Measurements from ENCODE around the gene CCDC144A.
A peak's percentile ranks its signal among the peaks of the same experiment; 100 is the strongest.
"Not testable (repeated sequence)": the region's sequence is repeated elsewhere in the genome, so short reads cannot be mapped to it uniquely, and the experiment has no call there.

CCDC144A gene, protein sequence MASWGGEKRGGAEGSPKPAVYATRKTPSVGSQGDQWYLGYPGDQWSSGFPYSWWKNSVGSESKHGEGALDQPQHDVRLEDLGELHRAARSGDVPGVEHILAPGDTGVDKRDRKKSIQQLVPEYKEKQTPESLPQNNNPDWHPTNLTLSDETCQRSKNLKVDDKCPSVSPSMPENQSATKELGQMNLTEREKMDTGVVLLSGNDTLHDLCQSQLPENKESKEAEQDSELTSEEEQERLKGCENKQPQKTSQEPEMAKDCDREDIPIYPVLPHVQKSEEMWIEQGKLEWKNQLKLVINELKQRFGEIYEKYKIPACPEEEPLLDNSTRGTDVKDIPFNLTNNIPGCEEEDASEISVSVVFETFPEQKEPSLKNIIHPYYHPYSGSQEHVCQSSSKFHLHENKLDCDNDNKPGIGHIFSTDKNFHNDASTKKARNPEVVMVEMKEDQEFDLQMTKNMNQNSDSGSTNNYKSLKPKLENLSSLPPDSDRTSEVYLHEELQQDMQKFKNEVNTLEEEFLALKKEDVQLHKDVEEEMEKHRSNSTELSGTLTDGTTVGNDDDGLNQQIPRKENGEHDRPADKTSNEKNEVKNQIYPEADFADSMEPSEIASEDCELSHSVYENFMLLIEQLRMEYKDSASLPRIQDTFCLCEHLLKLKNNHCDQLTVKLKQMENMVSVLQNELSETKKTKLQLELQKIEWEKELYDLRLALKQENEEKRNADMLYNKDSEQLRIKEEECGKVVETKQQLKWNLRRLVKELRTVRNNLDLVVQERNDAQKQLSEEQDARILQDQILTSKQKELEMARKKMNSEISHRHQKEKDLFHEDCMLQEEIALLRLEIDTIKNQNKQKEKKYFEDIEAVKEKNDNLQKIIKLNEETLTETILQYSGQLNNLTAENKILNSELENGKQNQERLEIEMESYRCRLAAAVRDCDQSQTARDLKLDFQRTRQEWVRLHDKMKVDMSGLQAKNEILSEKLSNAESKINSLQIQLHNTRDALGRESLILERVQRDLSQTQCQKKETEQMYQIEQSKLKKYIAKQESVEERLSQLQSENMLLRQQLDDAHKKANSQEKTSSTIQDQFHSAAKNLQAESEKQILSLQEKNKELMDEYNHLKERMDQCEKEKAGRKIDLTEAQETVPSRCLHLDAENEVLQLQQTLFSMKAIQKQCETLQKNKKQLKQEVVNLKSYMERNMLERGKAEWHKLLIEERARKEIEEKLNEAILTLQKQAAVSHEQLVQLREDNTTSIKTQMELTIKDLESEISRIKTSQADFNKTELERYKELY (N-terminal part only)

DNA sequence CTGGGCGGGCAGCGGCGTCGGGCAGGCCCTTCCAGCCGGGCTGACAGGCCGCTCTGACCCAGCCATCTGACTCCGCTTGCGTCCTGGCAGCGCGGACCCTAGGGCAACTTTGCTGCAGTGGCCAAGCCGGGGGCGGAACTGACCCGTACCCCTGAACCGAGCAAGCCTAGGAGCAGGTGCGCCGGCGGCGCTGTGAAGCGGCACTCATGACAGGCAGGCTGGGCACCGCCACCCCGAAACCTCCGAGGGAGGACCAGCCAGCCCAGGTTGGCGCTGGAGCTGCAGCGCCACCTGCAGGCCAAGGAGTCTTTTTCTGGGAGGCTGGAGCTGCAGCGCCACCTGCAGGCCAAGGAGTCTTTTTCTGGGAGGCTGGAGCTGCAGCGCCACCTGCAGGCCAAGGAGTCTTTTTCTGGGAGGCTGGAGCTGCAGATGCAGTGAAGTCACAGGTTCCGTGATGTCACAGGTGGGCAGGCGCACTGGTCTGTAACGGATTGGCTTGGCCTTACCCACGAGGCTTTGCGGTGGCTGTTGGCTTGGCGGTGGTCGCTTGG lies at the start of gene CCDC144A:
Gene CCDC144A (plus strand): TSS at position 511 of the 551 bp plus-strand sequence. CDS start 160 bp downstream, outside the sequence.
- peak; percentile 37 for DNase-seq

DNA sequence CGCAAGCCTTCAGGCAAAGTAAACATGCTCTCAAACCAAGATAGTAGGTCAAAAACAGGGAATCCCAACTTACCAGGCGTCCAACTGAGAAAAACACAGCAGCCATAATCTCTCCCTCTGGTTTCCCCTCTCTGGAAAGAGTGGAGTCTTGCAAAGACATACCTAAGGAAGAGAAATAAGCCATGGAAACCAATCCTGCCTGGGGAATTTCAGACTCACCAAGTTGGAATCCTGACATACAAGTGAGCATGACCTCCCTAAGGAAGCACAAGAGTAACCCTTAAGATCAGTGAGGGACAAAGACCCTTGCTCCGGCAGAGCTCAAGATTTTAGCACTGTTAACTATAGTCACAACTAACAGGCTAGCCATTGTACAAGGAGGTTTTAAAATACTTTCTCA lies 40.5 kb upstream of the CCDC144A start:
- no peak for DNase-seq

DNA sequence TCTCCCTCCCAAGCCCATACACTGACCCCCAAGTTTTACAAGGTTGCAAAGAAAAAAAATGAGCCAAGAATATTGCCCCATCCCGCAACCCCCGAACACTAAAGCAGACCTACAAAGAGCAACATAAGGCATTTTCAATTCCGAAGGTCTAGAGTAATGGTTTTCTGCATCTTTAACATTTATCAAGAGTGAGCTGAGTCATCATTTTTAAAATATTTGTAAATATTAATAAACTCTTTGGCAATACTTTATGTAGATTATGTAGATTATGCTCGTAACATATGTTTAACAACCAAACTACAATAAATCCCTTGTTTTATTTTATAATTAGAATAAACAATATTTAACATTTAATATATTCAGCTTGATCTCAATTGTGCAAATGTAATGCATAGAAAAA lies 37.8 kb upstream of the CCDC144A start:
- DNase-seq = no peak

DNA sequence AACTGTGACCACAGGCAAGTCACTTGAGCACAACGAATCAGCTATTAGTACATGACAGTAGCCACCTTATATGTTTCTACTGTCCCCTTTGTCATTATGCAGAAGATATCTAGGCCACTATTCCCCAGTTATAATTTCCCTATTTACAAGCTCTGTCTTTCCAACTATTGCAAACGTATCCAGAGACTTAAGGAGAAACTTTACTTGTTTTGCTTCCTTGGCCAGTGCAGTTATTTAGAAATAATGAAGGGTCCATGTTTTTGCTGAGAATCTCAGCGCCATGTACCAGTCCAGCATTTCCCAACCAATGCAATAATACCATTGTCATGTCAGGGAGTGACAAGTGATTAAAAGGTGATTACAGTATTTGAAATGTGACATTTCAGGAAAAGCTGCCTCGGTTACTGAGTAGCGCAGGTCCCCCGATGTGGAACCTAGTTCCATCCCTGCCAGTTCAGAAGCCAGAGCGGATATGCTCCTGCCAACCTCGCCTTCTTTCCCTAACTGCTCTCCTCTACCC lies 37.1 kb upstream of the CCDC144A start:
- DNase-seq = no peak

DNA sequence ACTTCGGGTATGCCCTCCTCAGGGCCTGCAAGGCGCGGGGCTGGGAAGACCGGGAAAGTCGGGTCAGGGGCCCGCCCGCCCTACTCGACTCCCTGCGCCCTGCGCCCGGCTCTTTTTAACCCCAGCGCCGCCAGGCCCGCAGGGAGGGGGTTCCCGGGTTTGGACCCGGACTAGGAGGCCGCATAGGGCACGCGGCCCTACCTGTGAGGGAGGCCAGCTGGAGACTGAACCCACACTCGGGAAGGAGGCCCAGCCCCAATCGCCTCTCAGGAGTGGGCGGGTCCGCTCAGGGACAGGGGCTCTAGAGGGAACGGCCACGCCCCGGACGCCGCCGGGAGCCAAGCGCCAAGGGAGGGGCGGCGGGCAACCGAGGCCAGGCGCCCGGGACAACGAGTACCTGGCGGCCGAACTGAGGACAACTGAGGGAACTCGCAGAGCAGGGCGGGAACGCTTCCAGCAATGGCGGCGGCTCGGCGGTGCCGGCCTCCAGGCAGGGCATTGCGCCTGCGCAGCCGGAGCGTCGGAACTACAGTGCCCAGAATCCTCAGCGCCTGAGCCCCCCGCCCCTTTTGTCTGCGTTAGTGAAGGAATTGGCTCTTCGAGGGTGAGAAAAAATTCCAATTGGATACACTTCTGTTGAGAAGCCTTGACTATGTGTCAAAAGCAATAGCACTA lies 36.5 kb upstream of the CCDC144A start, which contains the start of gene ZNF624:
Gene ZNF624 (minus strand): TSS at position 484 of the 675 bp plus-strand sequence.
- DNase-seq = peak; percentile 84

DNA sequence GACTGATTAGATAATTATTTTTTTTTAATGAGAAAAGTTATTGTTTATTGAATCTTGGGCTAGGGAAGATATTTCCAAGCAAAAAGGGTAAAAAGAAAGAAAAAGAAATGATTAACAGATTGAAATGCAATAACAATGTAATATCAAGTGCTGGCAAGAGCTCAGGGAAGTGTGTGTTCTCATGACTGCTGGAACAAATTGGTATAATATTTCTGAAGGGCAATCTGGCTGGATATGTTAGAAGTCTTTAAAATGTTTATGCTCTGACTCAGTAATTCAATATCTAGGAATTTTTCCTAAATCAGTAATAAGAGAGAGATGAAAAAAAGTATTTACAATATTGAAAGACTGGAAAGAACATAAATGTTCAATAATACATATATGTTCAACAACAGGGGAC lies 28.8 kb upstream of the CCDC144A start:
- DNase-seq = no peak

DNA sequence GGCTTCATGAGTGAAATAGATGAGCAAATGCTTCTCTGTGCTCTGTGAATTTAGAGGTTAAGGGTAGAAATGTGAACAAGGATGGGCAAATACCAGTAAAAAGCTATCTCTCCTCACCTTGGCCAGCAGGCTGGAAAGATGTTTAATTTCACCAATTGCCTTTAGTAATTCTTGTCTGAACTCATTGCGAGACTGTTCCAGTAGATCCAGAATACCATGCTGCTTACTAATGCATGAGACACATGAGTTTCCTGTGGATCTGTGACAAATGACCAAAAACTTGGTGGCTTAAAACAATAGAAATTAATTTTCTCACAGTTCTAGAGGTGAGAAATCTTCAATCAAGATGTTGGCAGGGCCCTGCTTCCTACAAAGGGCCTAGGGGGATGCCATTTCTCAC lies 27.1 kb upstream of the CCDC144A start:
- no peak for DNase-seq

DNA sequence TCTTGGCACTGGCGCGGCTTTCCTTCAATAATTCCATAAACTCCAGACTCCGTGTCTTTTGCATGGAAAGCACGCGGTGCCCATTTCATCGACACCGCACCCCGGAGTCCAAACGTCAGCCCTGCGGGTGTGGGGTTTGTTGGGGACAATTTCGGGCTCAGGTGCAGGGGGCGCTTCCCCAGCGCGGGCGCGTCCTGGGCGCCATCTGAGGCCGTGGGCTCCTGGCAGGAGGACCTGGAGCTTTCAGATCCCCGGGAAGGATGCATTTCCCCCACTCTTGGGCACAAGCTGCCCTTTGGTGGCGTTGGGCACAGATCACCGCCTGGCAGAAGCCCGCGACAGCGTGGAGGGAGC lies 23.5 kb upstream of the CCDC144A start:
- not testable (repeated sequence) for DNase-seq

DNA sequence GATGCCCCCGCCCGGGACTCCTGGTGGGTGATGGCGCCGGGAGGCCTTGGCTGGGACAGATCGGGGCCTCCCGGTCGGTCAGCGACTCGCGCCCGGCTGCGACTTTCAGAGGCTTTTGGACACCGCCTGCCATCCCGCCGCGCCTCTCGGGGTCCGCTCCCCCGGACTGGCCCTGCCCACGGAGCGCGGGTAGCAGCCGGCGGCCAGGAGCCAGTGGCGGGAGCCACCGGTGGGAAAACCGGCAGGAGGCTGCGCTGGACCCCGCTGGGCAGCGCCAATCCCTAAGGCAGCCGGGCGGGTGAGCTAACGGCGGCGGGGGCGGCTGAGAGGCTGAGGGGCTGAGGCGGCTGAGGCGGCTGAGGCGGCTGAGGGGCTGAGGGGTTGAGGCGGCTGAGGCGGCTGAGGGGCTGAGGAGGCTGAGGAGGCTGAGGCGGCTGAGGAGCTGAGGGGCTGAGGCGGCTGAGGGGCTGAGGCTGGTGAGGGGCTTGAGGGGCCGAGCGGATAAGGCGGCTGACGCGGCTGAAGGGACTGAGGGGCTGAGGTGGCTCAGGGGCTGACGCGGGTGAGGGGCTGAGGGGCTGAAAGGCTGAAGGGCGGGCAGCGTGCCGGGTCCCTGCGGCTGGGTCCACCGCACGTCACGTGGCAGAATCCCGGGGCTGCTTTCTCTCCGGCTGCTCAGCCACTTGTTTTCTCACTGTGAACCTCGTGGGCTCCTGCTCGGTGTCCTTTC lies 23.0 kb upstream of the CCDC144A start:
- DNase-seq = not testable (repeated sequence)

DNA sequence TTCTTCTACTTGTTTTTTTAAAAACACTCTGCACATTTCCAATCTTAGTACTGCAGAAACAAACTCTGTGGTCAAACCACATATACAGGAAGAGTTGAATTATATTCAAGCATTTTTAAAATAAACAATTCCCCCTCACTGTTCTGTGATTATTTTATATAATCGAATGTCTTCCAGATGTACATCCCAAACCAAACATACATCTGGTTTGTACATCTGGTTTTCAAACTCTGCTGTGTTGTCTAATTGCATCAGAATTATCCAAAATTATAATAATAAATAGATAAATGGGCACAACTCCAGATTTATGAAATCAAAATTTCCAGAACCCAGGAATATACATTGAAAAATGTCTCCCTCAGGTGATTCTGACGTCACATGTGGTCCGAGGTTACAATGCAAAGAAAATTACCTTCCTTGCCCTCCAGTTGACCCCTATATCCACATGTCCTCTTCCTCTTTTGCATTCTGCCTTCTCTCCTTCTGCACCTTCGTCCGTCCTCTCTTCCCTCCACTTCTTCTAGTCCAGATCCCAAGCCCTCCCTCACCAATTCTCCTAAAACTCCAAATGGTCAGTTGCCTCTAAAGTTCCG lies 13.3 kb upstream of the CCDC144A start:
- DNase-seq = no peak

DNA sequence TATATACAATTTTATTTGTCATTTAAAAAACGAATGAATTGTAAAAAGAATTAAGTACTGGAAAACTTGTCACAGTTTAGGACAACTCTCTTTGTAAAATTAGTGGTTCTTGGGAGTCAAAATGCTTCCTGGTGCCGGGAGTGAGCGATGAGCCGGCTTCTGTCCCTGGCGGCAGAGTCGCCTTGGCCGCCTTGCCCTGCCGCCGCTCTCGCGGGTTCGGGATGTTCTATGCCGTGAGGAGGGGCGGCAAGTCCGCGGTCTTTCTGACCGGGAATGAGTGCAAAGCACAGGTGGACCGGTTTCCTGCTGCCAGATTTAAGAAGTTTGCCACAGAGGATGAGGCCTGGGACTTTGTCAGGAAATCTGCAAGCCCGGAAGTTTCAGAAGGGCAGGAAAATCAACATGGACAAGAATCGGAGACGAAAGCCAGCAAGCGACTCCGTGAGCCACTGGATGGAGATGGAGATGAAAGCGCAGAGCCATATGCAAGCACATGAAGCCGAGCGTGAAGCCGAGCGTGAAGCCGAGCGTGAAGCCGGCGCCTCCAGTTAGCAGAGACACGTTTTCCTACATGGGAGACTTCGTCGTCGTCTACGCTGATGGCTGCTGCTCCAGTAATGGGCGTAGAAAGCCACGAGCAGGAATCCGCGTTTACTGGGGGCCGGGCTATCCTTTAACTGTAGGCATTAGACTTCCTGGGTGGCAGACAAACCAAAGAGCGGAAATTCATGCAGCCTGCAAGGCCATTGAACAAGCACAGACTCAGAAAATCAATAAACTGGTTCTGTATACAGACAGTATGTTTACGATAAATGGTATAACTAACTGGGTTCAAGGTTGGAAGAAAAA lies 6.5 kb upstream of the CCDC144A start:
- not testable (repeated sequence) for DNase-seq

DNA sequence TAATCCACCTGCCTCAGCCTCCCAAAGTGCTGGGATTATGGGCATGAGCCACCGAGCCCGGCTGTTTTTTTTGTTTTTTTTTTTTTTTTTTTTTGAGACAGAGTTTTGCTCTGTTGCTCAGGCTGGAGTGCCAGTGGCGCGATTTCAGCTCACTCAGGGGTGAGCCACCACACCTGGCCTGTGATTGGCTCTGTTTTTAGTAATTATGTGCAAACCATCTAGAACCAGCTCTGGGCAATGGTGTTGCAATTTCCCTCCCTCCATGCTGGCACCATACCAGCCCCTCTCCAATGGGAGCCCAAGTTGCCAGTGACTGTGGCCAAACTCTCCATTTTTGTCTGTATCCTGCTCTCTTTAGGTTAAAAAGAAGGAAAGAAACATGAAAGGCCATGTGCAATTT lies 4.0 kb upstream of the CCDC144A start:
- DNase-seq = not testable (repeated sequence)

DNA sequence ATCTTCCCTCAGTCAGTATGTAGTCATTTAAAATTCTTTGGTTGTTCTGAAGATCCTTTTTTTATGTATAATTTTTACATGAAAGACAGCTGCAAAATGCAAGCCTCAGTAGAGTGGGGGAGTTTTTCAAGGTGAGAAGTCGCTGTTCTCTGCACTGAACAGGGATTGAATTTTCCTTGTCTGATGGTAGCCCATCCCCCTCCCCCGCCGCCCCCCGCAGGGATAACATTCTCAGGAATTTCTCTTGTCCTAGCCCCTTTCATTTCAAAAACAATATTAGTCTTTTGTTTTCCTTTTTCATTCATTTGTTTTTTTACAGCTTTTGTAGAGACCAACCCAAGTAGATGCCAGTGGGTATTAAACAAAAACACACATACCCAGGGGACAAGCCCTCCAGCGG lies 2.9 kb upstream of the CCDC144A start:
- DNase-seq = not testable (repeated sequence)

DNA sequence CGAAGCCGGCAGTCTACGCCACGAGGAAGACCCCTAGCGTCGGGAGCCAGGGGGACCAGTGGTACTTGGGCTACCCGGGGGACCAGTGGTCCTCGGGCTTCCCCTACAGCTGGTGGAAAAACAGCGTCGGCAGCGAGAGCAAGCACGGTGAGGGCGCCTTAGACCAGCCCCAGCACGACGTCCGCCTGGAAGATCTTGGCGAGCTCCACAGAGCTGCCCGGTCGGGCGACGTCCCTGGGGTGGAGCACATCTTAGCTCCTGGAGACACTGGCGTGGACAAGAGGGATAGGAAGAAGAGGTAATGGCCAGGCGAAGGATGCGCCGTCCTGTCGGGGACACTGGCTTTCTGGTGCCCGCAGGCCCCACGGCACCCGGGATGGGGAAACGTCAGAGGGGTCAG lies 406 bp downstream of the CCDC144A start:
- not testable (repeated sequence) for DNase-seq

DNA sequence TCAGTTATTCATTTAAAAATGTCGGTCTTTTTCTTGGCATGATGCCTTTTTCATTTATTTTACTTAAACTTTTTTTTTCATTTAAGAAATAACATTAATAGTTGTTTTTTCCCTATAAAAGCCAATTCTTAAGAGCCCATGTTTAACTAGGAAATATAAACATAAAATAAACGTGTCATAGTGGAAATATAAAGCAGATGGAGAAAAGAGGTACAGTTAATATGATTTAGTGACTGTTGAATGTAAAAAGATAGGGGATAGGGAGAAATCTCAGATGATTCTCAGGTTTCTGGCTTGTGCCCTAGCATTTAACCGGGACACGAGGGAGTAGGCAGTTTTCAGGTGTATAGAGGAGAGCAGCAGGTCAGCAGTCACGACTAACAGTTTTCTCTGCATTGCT lies 7.6 kb downstream of the CCDC144A start:
- not testable (repeated sequence) for DNase-seq

DNA sequence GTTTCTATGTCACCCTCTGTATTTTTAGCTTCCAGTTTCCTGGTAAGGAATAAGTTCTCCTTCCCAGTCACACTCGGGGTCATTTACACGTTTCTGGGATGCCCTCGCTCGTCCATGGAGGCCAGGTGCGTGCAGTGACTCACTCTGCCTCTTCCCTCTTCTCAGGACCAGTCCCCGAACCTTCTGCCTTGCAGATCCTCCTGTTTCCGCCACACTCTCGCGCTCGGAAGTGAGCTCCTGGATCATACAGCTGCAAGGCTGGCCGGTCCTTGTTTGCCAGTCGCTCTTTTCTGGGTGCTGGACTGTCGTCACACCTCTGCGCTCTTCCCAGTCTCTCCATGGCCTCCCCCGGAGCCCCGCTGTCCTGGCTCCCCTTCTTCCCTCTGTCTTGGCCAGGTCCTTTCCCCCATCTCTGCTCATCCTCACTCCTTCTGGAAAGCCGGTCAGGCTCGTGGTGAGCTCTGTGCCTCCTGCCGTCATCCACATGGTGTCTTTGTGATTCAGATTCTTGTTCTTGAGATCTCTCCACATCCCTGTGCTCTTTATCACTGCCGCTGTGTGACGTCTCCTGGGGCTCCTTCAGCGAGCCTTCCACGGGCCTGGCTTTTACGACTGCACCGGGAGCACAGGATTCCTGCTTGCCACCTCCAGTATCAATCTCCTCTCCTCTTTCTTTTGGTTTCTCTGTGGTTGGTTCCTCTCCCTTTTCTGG lies 55.6 kb downstream of the CCDC144A start:
- not testable (repeated sequence) for DNase-seq

DNA sequence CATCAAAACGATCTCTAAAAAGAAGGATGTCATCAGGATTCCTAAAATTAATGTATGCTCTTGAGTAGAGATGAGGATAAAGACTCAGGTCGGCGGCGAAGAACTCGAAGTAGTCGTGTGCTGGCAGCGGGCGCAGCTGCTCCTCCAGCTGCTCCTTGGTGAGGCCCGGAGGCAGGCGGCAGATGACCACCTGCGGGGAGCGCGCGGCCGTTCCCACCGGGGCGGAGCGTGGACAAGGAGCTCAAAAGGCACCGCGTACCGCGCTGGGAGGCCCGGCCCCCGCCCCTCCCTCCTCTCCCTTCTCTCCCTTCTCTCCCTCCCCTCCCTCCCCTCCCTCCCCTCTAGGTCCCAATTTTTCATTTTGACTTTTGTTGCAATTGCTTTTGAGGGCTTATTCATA lies 56.5 kb downstream of the CCDC144A start:
- DNase-seq = not testable (repeated sequence)

DNA sequence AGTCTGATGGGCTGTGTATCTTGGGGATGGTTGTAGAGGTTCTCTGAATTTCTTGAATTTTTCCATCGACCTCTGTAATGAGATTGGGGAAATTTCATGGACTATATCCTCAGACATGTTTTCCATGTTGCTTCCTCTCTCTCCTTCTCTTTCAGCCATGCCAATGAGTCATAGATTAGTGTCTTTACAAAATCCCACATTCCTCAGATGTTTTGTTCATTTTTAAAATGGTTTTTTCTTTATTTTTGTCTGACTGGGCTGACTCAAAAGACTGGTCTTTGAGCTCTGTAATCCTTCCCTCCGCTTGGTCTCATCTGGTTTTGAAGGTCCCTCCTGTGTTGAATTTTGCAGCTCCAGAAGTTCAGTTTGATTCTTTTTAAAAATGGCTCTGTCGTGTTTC lies 60.5 kb downstream of the CCDC144A start:
- not testable (repeated sequence) for DNase-seq
